Measurements from ENCODE around the gene TGFBR3L. TPM values are rescaled to one million over a fixed set of nuclear protein-coding genes. Genes with fewer than 3 reads are reported as not detected.

TGFBR3L gene
- total and polyA plus RNA-seq, 2 of the 8 experiments (the other 6 are each of a cell fraction or from before 2014, with no cell fraction given), result 3.1 to 3.7 TPM

DNA sequence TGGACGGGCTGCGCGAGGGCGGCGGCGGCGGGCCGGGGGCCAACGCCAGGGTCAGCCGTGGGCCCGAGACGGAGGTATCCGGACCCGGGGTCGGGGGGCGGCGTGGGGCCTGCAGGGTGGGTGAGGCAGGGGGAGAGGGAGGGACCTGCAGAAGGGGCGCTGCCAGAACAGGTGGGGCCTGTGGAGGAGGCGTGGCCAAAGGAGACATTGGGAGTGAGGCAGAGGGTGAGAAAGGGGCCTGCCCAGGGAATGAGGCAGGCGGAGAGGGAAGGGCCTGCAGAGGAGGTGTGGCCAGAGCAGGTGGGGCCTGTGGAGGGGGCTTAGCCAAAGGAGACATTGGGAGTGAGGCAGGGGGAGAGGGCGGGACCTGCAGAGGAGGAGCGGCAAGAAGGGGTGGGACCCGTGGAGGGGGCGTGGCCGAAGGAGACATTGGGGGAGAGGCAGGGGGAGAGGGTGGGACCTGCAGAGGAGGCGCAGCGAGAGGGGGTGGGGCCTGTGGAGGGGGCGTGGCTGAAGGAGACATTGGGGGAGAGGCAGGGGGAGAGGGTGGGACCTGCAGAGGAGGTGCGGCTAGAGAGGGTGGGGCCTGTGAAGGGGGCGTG is 44.6 kb upstream of the TGFBR3L start:
- H3K79me1 ChIP-seq (ENCODE audit: low read depth, low read length), result no peaks in the 10 kb centered on the region; the same call in 1 of the 2 replicates
- H2AK5ac ChIP-seq (ENCODE audit: low read depth, low read length), result no peak overlapping the region
- no peak overlapping the region for H4K8ac ChIP-seq (ENCODE audit: extremely low read depth, insufficient read depth, low read length)
- H3K9ac ChIP-seq (replicated peaks in 1 of 4; ENCODE audit: extremely low read depth in 1 of 4, low read depth in 3 of 4, low read length in 3 of 4), result no peak overlapping the region
- TF ChIP-seq, protein P1, sequence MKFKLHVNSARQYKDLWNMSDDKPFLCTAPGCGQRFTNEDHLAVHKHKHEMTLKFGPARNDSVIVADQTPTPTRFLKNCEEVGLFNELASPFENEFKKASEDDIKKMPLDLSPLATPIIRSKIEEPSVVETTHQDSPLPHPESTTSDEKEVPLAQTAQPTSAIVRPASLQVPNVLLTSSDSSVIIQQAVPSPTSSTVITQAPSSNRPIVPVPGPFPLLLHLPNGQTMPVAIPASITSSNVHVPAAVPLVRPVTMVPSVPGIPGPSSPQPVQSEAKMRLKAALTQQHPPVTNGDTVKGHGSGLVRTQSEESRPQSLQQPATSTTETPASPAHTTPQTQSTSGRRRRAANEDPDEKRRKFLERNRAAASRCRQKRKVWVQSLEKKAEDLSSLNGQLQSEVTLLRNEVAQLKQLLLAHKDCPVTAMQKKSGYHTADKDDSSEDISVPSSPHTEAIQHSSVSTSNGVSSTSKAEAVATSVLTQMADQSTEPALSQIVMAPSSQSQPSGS (IDR thresholded peaks at IDR 0.05; ENCODE audit: low read length), result no peak
- TF ChIP-seq RXRA (IDR thresholded peaks at IDR 0.05; ENCODE audit: insufficient read depth, low read depth, low read length), result no peak
- no peak for TF ChIP-seq ATF3 (IDR thresholded peaks at IDR 0.05; ENCODE audit: insufficient read depth, low read depth, low read length)
- TF ChIP-seq SP4 (IDR thresholded peaks at IDR 0.05; ENCODE audit: low read length), result peak; percentile 81; the same call in 1 of the 2 replicates
- no peak for TF ChIP-seq JUN (IDR thresholded peaks at IDR 0.05; ENCODE audit: low read depth, low read length)
- no peak for TF ChIP-seq RAD21 (IDR thresholded peaks at IDR 0.05 in 1 of 2, conservative IDR thresholded peaks at IDR 0.05 in 1 of 2; ENCODE audit: low read depth in 2 of 2, low read length in 2 of 2)
- TF ChIP-seq EP300 (IDR thresholded peaks at IDR 0.05; ENCODE audit: borderline replicate concordance in 1 of 2, low read depth in 2 of 2, low read length in 2 of 2), result no peak
- peaks cover 0 to 24% (median 16%) of the 10 kb centered on the region in 4 experiments; a peak in 5 of 7 replicates for H3K4me1 ChIP-seq (replicated peaks in 1 of 4; ENCODE audit: control insufficient read depth in 3 of 4, insufficient read depth in 4 of 4, low read length in 3 of 4)
- peak overlapping the region; percentile 75 to 86 for H3K4me2 ChIP-seq (ENCODE audit: insufficient read depth in 1 of 2, low read depth in 2 of 2, low read length in 2 of 2)
- H3K18ac ChIP-seq (ENCODE audit: extremely low read depth, low read length), result no peak overlapping the region
- no peaks in the 10 kb centered on the region for H3K36me3 ChIP-seq (ENCODE audit: control insufficient read depth in 2 of 4, insufficient read depth in 4 of 4, low read length in 3 of 4)
- H4K91ac ChIP-seq (replicated peaks; ENCODE audit: insufficient read length, low read length), result no peak overlapping the region
- no peak overlapping the region for H2BK120ac ChIP-seq (replicated peaks; ENCODE audit: low read depth, low read length)
- H4K5ac ChIP-seq (ENCODE audit: insufficient read length, low read depth, low read length), result no peak overlapping the region
- FAIRE-seq, result peak; percentile 48
- H2BK15ac ChIP-seq (ENCODE audit: low read length), result no peak overlapping the region
- H2BK12ac ChIP-seq (ENCODE audit: low read depth, low read length), result no peak overlapping the region
- no peak overlapping the region for H2BK20ac ChIP-seq (ENCODE audit: low read length)
- H3K9me3 ChIP-seq (ENCODE audit: insufficient read depth in 2 of 2, low read depth in 1 of 2, low read length in 1 of 2), result no peaks in the 10 kb centered on the region
- ChIA-PET CTCF (ENCODE audit: partially characterized antibody) (interaction anchor here (0.7 to 2.1 kb wide), 21 partner anchors 8 to 315 kb away, joined by 3 to 22 read pairs (median 6); partner anchors contain the start of genes MAP2K7, SNAPC2 and TGFBR3L), POLR2A (ENCODE audit: partially characterized antibody) (interaction anchor here (0.9 to 10.5 kb wide), 8 partner anchors 8 to 53 kb away, joined by 3 to 106 read pairs (median 6); partner anchors contain the start of genes MAP2K7, SNAPC2 and TGFBR3L)
- H3K4ac ChIP-seq (replicated peaks; ENCODE audit: insufficient read length, low read depth, low read length), result no peak overlapping the region
- H3K27ac ChIP-seq (ENCODE audit: low read depth, low read length), result no peak overlapping the region
- H3K4me3 ChIP-seq (ENCODE audit: extremely low read depth in 1 of 4, insufficient read depth in 2 of 4, low read depth in 3 of 4, low read length in 4 of 4), result peak overlapping the region; percentile 25 to 61 (median 30); a peak in 4 of 8 replicates
- no peak overlapping the region for H2AFZ ChIP-seq (ENCODE audit: low read length)
- H3K14ac ChIP-seq (ENCODE audit: insufficient read length), result no peak overlapping the region
- peaks cover 0 to 23% (median 14%) of the 10 kb centered on the region in 4 experiments; a peak in 5 of 7 replicates for H3K27me3 ChIP-seq (replicated peaks in 1 of 4; ENCODE audit: control insufficient read depth in 3 of 4, extremely low read depth in 1 of 4, insufficient read depth in 3 of 4, low read length in 3 of 4)
- peaks cover 4% of the 10 kb centered on the region in 2 experiments for H4K20me1 ChIP-seq (replicated peaks in 1 of 2; ENCODE audit: control insufficient read depth in 1 of 2, insufficient read depth in 2 of 2, low read length in 2 of 2)
- H3K56ac ChIP-seq (replicated peaks; ENCODE audit: insufficient read length, low read depth, low read length), result no peak overlapping the region
- peak; percentile 84 to 85 for DNase-seq (ENCODE audit: low read depth in 1 of 2, low spot score in 2 of 2)
- no peaks in the 10 kb centered on the region for H3K79me2 ChIP-seq (ENCODE audit: control insufficient read depth in 1 of 2, insufficient read depth in 2 of 2, low read length in 2 of 2)
- no peak overlapping the region for H3K23ac ChIP-seq (ENCODE audit: insufficient read length)
- no peak overlapping the region for H2BK5ac ChIP-seq (ENCODE audit: low read depth, low read length)
- peaks cover 16% of the 10 kb centered on the region for H3K23me2 ChIP-seq (ENCODE audit: low read depth, low read length)
- 22% methylated on average over 9 of the region's 30 CpGs; no CpG with 5 or more reads in 1 of the 2 experiments for WGBS, 2 experiments (ENCODE audit: extremely low coverage in 1 of 2, insufficient coverage in 1 of 2, insufficient read length in 1 of 2, insufficient replicate concordance in 2 of 2, low coverage in 1 of 2, low lambda C conversion rate in 2 of 2, missing lambda C conversion rate in 1 of 2)

All from H1 (cell line).